ENCODE data around the gene MAP2K3. TPM values are rescaled to one million over a fixed set of nuclear protein-coding genes. Genes with fewer than 3 reads are reported as not detected.
"Not testable (repeated sequence)": the region's sequence is repeated elsewhere in the genome, so short reads cannot be mapped to it uniquely, and the experiment has no call there.

Gene MAP2K3
- total RNA-seq, 1 donor from 2014 or later: 57.8 TPM

DNA sequence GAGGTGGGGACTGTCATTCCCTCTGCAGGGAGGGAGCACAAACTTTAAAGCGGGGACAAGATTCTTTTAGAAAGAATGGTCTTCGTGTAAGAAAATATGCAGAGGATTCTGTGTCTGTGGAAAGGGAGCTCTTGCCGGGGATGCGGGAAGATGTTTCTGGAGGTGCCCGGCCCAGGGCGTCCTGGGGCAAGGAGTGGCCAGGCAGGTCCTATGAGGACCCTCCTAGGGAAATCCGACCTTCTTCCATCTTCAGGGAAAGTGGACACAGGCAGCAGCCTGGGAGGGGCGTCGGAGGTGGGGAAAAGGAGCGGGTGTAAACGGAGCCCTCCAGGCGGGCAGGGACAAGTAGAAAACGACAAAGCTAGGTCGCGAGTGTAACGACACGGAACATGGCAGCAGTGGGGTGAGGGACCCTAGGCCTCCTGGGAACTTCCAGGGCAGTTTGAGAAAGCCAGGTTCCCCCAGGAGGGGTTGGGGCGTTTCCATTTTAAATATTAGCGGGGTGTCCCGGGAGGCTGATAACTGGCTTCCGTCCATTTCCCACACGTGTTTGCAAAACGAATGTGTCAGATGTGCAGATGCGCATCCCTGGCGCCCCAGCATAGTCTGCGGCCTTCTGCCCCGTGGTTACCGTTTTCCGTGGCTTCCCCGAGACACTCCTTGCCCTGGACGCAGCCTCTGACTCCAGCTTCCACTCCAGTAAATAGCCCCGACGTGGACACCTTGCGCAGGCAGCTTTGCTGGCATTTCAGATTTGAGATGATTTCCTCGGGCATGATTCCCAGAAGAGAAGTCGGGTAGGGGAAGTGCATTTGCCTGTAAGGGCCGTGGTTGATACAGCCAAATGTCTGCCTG, 39.0 kb downstream of the MAP2K3 start:
- intact Hi-C loops (cut with micrococcal nuclease): loop anchor here (2.0 to 5.0 kb wide), 2 partner anchors 39 to 189 kb away; partner anchors contain the start of gene MAP2K3

DNA sequence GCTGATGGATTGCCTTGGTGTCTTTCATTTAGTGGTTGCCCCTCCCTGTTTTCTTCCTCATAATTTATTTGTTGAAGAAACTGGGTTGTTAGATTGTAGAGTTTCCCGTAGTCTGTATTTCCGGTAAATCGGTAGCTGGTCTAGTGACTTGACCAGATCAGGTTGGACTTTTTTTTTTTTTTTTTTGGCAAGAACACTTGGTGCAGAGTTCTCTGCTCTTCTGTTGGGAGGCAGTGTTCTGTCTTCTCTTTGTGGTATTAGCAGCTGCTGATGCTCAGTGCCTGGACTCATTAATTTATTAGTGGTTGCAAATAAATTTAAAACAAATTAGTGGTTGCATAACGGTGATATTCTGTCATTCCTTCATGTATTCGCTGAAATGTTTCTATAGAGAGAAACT, 40.2 kb downstream of the MAP2K3 start:
- intact Hi-C loops (cut with micrococcal nuclease): loop anchor here (5.0 kb wide), 1 partner anchor 188 kb away; no protein-coding TSS in a partner anchor

DNA sequence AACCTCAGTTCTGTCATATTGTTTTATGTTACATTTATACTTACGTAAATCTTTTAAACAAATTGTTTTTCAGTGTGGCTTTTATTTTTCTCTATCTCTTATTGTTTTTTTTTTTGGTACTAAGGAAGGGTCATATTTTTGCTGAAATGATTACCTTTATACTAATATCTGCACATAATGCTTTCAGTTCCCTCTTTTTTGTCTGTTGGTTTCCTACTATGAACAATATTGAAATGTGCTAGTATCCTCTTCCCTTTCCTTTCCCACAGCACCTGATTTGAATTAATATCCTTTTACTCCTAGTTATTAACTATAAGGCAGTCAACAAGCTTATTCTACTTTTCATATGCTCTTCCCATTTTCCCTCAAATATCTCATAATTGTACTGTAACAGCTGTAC, 43.4 kb downstream of the MAP2K3 start:
- intact Hi-C loops (cut with micrococcal nuclease): not testable (repeated sequence)

DNA sequence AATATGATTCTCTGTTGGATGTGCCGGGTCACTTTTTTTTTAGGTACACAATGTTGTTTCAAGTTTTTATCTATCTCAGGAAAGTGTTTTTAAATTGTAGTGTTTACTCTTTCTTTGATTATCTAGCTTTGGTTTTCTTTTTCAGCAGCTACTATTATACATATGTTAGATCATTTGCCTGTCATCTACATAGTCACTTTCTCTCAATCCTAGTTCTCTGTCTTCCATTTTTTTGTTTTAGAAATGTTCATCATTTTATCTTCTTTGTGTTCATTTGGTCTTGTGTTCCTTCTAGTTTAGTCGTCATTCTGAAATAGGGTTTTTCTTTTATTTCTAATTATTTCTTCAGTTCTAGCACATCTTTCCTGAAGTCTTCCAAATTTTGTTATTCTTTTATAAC, 44.3 kb downstream of the MAP2K3 start:
- intact Hi-C loops (cut with micrococcal nuclease): not testable (repeated sequence)

DNA sequence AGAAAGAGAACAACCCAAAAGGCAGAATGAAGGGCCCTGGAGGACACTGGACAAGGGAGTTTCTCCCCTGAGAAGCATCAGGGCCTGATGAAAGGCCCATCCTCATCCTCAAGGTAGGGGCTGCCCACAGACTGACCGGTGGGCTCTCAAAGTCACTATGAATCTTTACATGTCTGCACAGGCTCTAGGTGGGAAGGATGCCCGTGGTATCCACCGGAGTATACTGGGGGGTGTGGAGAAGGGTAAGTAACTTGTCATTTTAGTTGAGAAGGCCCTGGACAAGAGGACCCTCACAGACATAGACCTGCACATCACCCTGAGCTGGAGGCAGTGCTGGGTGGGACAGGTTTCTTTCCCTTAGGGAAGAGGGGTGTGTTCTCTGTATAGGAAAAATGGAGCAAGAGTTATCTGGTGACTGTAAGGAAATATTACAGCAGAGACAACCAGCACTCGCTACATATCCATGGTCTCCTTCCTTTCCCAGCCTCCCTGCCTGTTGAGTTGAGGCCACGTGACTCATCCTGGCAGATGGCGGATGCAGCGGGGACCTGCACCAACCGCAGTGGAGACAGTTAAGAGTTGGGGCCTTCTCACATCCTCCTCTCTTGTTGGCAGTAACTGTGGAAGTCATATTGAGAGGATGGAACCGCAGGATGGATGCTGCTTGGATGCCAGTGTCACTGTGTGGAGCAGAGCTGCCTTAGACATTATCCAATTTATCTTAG, 46.1 kb downstream of the MAP2K3 start:
- intact Hi-C loops (cut with micrococcal nuclease): no loop called here

DNA sequence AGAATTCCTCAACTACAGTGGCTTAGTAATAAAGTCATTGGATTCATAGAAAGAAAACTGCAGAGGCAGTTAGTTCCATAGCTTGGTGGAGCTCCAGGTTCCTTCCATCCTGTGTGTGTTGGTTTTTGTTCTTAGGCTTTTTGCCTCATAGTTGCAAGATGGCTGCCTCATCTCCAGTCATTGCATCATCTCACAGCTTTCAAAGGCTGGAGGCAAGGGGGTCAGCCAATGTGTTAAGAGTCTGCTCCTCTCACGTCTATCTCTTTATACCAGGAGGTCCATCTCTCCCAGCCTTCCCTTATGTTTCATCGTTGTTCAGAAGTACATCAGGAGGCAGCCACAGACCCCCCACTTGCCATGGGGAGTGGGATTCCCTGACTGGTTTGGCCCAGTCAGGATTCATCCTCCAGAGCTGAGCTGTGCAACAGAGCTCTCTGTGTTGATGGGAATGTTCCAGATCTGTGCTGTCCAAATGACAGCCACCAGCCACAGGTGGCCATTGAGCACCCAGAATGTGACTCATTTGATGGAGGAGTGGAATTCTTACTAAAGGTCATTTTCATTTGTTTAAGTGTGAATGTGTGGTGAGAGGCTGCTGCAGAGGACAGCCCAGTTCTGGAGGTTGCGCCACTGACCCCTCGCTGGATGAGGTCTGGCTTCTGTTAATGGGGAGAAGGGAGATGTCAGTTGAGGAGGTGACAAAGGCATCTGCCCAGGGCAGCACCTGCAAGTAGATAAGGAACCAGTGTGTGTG, 52.2 kb downstream of the MAP2K3 start:
- intact Hi-C loops (cut with micrococcal nuclease): not testable (repeated sequence)

DNA sequence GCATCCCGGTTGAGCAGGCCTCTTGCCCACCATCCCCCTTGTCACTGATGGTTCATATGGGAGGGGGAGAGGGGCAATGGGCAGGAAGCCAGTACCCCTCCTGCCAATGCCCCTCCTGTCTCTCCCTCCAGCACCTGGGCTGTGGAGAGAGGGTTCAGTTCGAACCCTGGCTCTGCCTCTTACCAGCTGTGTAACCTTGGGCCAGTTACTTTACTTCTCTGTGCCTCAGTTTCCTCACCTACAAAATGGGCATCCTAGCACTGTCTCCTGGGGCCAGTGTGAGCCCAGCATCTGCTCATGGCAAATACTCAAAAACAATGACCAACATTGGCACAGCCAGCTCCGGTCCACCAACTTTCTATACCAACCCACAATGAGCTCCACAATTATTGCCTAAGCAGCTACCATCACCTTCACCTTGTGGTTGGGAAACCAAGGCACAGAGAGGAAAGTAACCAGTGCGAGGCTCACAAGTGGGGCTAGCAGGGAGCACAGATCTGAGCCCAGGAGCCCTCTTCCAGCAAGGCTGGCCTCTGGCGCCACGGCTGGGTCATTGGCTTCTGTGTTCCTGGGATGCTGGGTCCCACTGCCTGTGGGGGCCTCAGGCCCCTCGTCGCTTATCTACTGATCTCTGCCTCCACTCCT, 53.6 kb downstream of the MAP2K3 start:
- intact Hi-C loops (cut with micrococcal nuclease): not testable (repeated sequence)

DNA sequence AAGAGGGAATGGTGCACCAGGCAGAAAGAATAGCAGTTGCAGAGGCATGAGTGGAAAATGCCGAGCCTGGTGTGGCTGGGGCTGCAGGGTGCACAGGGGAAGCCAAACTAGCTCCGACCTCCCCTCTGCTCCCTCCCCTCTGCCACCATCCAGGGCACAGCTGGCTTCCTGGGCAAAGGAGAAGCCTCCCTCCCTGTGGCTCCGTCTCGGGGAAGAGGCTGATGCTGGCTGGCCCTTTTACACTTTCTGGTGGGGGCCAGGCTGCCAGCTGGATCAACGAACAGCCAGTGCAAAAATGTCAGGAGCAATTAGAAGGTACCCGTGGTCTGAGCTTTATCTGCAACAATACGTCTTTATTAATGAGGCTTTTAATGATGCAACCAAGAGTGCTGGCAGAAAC, 54.5 kb downstream of the MAP2K3 start:
- intact Hi-C loops (cut with micrococcal nuclease): no loop called here

DNA sequence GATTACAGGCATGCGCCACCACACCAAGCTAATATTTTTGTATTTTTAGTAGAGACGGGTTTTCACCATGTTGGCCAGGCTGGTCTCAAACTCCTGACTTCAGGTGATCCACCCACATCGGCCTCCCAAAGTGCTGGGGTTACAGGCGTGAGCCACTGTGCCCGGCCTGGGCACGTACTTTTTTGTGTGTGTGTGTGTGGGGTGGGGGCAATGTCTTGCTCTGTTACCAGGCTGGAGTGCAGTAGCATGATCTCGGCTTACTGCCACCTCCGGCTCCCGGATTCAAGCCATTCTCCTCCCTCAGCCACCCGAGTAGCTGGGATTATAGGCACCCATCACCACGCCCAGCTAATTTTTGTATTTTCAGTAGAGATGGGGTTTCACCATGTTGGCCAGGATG, 55.1 kb downstream of the MAP2K3 start:
- intact Hi-C loops (cut with micrococcal nuclease): not testable (repeated sequence)

DNA sequence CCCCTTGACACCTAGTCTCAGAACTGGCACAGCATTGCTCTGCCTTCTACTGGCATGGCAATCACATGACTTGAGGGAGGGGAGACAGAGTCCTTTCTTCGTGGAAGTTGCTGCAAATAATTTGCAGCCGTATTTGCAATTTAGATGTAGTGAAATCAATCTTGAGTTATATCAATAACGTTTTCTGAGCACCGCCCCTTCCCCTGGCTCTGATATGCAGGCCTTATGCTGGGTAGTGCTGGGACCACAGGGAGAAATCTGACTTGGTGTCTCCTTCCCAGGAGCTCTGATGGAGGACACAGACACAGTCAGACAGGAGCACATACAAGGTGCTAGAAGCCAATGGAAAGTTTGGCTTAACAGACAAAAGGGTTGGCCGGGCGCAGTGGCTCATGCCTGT, 55.9 kb downstream of the MAP2K3 start:
- intact Hi-C loops (cut with micrococcal nuclease): not testable (repeated sequence)

DNA sequence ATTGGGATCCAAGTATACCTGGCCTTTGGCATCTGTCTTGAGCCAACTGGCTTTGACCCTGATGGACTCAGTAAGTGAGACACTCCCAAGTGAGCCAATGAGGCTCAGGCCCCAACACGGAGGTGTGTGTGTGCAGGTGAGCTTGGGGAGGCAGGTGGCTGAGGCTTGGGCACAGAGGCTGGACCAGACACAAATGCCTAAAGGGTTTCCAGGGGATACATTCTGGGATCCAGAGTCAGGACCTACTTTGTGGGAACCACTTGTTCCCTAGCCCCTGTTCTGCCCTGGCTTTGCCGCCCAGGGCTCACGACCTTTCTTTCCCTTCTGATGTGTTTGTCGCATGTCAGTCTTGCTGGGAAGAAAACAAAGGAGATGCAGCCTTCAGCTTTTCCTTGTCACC, 56.8 kb downstream of the MAP2K3 start:
- intact Hi-C loops (cut with micrococcal nuclease): not testable (repeated sequence)

DNA sequence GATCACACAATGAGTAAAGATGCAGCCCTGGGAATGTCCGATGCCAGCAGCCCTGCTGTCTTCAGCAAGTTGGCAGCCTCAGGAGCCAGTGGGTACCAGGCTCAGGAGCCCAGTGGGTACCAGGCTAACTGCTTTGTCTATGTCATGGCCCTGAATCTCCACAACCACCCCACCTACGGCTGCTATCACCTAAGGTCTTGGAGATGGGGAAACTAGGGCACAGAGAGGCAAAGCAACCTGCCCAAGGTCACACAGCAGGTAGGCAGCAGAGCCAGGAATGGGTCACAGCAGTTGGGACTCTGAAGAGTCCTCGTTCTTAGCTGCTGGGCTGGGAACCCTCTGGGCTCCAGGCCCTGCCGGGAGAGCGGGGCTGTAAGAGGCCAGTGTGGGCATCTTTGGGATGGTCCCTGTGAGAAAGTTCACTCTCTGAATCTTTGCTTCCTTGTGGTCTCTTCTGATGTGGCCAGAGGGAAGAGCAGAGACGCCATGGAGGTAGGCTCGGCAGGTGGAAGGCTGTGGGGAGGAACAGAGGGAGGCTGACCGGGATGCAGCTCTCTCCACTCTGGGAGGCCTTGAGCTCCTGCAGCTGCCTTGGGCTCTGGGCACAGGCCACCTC, 57.5 kb downstream of the MAP2K3 start:
- intact Hi-C loops (cut with micrococcal nuclease): not testable (repeated sequence)

DNA sequence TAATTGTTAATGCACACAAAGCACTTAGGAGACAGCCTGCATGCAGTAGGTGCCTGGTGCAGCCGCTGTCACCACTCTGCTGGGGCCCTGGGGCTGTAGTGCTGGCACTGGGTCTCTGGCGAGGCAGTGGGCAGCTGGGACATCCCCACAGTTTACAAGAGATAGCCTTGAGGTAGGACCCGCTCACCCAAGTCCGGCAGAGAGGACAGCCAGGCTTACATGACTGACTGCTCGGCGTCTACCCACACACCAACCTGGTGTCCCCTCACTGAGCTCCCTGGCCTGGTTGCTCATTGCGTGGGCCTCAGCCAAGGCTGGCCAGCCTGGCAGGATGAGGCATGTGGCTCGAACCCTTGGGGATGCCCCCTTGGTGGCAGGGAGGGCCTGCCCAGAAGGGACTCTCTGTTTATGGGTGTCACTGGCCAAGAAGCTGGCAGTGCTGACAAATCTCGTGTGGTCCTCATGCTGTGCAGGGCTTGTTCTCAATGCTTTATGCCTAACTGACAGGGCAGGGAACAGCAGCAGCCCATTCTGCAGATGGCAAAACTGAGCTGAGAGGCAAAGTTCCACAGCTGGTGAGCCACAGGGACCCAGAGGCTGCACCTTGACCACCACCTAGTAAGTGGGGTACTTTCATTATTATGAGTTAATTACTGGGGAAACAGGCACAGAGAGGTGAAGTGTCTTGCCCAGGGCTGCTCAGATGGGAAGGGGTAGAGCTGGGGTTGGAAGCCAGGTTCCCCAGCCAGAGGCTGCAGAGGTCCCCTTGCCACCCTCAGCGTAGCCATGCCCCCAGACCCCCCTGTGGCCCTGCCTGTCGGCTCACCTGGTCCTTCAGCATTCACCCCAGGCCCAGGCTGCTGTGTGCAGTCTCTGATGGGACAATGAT, 58.8 kb downstream of the MAP2K3 start:
- intact Hi-C loops (cut with micrococcal nuclease): not testable (repeated sequence)

DNA sequence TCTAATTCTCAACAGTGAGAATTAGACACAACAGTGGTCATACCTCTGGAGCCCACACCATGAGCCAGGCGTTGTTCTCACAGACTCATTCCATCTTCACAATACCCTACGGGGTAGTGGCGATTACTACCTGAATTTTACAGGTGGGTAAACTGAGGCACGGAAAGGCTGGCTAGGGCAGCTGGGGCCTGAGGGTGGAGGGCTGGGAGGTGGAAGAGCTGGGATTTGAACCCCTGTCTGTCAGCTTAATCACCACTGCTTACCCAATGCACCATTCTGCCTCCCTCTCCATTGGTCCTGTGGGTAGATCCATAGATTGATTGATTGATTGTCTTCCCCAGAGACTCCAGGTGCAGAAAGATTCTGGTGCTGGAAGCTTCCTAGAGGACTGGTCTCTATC, 60.3 kb downstream of the MAP2K3 start:
- intact Hi-C loops (cut with micrococcal nuclease): not testable (repeated sequence)

DNA sequence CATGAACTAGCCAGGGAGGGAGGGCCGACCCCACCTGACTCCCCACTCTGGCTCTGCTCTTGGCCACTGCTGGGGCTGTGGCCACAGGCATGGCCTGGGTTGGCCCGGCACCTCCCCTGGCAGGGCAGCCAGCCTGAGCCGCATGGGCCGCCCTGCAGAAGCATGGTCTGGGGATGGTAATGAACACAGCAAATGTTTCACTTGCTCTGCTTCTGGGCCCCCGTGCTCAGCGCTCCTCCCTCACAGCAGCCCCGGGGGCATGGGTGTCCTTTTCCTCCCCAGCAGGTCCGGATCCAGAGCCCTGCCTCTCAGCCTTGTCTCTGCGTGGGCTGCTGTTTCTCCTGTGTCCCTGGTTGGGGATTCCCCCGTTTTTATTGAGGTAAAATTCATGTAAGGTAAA, 60.7 kb downstream of the MAP2K3 start:
- intact Hi-C loops (cut with micrococcal nuclease): no loop called here

DNA sequence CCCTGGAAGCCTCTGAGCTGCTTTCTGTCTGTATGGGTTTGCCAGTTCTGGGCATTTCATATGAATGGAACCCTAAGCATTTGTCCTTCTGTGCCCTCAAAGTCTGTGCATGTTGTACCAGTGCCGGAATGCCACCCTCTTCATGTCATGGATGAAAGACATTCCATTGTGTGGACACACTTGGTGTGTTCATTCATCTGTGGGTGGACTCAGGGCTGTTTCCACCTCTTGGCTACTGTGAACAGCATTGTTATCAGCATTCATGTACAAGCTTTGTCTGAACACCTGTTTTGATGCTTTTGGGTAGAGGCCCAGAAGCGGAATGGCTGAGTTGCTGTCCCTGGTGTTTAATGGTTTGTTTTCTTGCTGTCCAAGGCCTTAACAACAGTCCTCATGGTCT, 61.6 kb downstream of the MAP2K3 start:
- intact Hi-C loops (cut with micrococcal nuclease): not testable (repeated sequence)

DNA sequence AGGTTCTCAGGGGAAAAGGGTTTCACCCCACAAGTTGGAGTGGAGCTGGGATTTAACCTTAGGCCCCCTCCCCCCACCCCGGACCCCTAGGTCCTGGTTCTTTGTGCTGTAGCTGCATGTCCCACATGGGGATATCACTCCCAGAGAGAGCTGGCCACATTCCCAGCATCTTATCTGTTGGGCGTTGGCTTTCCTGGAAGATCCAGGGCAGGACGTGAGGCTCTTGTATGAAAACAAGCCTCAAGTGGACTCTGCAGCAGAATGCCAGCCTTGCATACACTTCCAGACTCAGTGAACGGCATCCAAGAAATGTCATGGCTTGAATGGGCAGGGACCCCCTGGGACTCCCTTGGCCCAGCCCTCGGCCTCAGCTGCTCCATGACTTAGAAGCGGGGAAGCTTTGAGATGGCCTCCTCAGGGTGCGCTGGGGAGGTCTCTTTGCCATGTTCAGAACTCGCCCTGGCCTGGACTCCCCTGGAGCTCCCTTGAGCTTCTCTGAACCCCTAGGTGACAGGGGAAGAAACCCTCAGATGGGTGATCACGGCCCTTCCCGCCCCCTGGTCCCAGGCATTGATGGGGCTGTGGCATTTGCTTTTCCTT, 62.2 kb downstream of the MAP2K3 start:
- intact Hi-C loops (cut with micrococcal nuclease): not testable (repeated sequence)

DNA sequence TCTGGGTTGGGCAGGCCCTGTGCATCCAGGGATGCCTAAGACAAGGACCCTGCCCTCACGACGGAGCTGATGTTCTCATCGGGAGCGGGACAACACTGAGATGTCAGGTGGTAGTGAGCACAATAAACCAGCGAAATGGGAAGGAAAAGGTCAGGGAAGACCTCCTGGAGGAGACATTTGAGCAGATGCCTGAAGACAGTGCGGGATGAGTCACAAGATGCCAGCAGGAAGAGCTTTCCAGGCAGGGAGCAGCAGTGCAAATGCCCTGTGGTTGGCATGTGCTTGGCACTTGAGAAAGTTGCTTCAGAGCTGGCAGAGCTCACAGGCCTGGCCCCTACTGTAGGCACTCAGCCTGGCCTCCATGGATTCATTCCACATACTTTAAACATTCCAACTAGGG, 63.1 kb downstream of the MAP2K3 start:
- intact Hi-C loops (cut with micrococcal nuclease): not testable (repeated sequence)
